ENCODE data around the gene GATAD2B. TPM values are rescaled to one million over a fixed set of nuclear protein-coding genes. Genes with fewer than 3 reads are reported as not detected.
"Not testable (repeated sequence)": the region's sequence is repeated elsewhere in the genome, so short reads cannot be mapped to it uniquely, and the experiment has no call there.

GATAD2B gene
- total and polyA plus RNA-seq, 7 donors: 1.8 to 37.4 (median 16.4) TPM

DNA sequence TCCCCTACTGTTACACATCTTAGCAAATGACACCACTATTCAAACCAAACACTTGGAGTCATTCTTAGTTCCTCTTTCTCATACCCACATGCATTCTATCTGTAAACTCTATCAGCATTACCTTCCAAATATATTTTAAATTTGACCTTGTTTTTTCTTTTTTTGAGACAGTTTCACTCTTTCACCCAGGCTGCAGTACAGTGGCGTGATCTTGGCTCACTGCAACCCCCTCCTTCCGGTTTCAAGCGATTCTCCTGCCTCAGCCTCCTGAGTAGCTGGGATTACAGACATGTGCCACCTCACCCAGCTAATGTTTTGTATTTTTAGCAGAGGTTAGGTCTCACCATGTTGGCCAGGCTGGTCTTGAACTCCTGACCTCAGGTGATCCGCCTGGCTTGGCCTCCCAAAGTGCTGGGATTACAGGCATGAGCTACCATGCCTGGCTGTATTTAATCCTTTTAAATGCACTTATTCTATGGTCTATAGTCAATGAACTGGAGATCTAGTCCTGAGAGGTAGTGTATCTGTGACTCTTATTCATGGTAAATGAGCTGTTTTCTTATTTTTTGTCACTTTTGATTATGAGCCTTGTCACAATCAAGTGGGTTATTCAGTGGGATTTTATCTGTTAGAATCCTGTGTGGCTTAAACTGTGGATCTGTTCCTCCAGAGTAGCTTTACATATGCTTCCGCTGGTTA, 73.1 kb downstream of the GATAD2B start:
- 57 to 68% methylated on average over 5 of the region's 5 CpGs for WGBS, 2 donors
- no peaks in the 10 kb centered on the region for H3K9me3 ChIP-seq
- H3K36me3 ChIP-seq: no peaks in the 10 kb centered on the region
- H3K4me3 ChIP-seq: no peak overlapping the region
- DNase-seq: no peak
- no peaks in the 10 kb centered on the region for H3K4me1 ChIP-seq
- H3K27ac ChIP-seq: no peak overlapping the region
- no peaks in the 10 kb centered on the region for H3K27me3 ChIP-seq
- intact Hi-C loops (cut with DNase I): no loop called here
- TF ChIP-seq, protein P1, sequence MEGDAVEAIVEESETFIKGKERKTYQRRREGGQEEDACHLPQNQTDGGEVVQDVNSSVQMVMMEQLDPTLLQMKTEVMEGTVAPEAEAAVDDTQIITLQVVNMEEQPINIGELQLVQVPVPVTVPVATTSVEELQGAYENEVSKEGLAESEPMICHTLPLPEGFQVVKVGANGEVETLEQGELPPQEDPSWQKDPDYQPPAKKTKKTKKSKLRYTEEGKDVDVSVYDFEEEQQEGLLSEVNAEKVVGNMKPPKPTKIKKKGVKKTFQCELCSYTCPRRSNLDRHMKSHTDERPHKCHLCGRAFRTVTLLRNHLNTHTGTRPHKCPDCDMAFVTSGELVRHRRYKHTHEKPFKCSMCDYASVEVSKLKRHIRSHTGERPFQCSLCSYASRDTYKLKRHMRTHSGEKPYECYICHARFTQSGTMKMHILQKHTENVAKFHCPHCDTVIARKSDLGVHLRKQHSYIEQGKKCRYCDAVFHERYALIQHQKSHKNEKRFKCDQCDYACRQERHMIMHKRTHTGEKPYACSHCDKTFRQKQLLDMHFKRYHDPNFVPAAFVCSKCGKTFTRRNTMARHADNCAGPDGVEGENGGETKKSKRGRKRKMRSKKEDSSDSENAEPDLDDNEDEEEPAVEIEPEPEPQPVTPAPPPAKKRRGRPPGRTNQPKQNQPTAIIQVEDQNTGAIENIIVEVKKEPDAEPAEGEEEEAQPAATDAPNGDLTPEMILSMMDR (IDR thresholded peaks at IDR 0.05): no peak
- TF ChIP-seq EP300 (IDR thresholded peaks at IDR 0.05) (no peak), POLR2AphosphoS5 (IDR thresholded peaks at IDR 0.05) (no peak), POLR2A (IDR thresholded peaks at IDR 0.05) (no peak)

DNA sequence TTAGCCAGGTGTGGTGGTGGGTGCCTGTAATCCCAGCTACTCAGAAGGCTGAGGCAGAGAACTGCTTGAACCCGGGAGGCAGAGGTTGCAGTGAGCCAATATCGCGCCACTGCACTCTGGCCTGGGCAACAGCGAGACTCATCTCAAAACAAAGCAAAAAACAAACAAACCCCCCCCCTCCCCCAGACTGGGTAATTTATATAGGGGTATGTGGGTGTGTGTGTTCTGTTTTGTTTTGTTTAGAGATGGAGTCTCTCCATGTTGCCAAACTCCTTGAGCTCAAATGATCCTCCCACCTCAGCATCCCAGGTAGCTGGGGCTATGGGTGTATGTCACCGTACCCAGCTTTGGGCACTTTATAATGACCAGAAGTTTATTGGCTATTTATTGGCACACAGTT, 74.0 kb downstream of the GATAD2B start:
- TF ChIP-seq POLR2AphosphoS5 (IDR thresholded peaks at IDR 0.05) (no peak), EP300 (IDR thresholded peaks at IDR 0.05) (no peak), POLR2A (IDR thresholded peaks at IDR 0.05) (no peak)
- TF ChIP-seq, protein P1 (IDR thresholded peaks at IDR 0.05): no peak
- Histone ChIP-seq H3K9me3 (no peaks in the 10 kb centered on the region), H3K27me3 (no peaks in the 10 kb centered on the region), H3K4me1 (no peaks in the 10 kb centered on the region), H3K4me3 (no peak overlapping the region), H3K27ac (no peak overlapping the region), H3K36me3 (no peaks in the 10 kb centered on the region)
- no peak for DNase-seq
- intact Hi-C loops (cut with DNase I): no loop called here
- WGBS, 2 donors: 94 to 99% methylated on average over 5 of the region's 5 CpGs

DNA sequence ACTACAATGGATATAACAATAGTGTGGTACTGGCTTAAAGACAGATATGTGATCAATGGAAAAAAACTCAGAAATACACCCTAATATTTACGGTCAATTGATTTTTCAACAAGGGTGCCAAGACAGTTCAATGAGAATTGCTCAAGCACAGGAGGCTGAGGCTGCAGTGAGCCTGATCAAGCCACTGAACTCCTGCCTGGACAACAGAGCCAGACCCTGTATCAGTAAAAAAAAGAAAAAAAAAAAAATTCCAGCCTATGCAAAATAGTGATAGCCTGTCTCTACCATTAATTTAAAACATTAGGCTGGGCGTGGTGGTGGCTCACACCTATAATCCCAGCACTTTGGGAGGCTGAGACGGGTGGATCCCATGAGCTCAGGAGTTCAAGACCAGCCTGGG, 77.6 kb downstream of the GATAD2B start:
- peaks cover 0 to 4% (median 0%) of the 10 kb centered on the region in 4 donors for H3K4me1 ChIP-seq
- TF ChIP-seq POLR2A (IDR thresholded peaks at IDR 0.05) (no peak), POLR2AphosphoS5 (IDR thresholded peaks at IDR 0.05) (no peak), EP300 (IDR thresholded peaks at IDR 0.05) (no peak)
- TF ChIP-seq, protein P1 (IDR thresholded peaks at IDR 0.05): no peak
- no peaks in the 10 kb centered on the region for H3K27me3 ChIP-seq
- H3K36me3 ChIP-seq: no peaks in the 10 kb centered on the region
- intact Hi-C loops (cut with DNase I): no loop called here
- H3K9me3 ChIP-seq: no peaks in the 10 kb centered on the region
- 94 to 98% methylated on average over 3 of the region's 3 CpGs for WGBS, 2 donors
- H3K4me3 ChIP-seq: no peak overlapping the region
- DNase-seq: no peak
- no peak overlapping the region for H3K27ac ChIP-seq

DNA sequence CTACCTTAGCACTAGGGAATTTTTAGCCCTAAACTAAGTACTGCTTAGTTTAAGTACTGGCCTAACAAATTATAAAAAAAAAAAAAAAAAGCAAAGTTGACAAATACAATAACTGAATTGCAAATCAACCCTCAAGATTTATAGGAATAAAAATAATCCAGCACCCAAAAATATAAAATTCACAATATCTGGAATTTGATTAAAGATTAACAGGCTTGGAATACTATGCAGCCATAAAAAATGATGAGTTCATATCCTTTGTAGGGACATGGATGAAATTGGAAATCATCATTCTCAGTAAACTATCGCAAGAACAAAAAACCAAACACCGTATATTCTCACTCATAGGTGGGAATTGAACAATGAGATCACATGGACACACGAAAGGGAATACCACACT, 78.4 kb downstream of the GATAD2B start:
- H3K9me3 ChIP-seq; H3K4me1 ChIP-seq; intact Hi-C loops (cut with DNase I); H3K4me3 ChIP-seq; H3K27ac ChIP-seq; DNase-seq; H3K27me3 ChIP-seq; H3K36me3 ChIP-seq: not testable (repeated sequence)
- 93 to 96% methylated on average over 3 of the region's 3 CpGs for WGBS, 2 donors

DNA sequence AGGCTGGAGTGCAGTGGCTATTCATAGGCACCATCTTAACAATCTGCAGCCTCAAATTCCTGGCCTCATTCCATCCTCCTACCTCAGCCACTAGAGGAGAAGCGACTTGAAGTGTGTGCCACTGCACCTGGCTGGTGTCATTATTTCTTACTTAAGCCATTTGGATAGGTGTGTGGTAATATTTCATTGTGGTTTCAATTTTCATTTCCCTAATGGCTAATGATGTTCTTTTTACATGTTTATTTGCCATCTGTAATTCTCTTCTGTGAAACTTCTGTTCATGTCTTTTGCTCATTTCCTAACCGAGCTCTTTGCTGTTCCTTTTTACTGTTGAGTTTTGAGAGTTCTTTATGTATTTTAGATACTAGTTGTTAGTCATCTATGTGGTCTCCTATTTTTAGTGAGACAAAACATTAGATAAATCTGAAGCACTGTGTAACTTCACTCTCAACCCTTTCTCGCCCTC, 80.7 kb downstream of the GATAD2B start:
- Histone ChIP-seq H3K4me3 (no peak overlapping the region), H3K4me1 (peaks cover 0 to 4% (median 0%) of the 10 kb centered on the region in 4 donors), H3K36me3 (peaks cover 0 to 3% (median 0%) of the 10 kb centered on the region in 4 donors), H3K27me3 (no peaks in the 10 kb centered on the region), H3K9me3 (no peaks in the 10 kb centered on the region), H3K27ac (no peak overlapping the region)
- no peak for DNase-seq
- intact Hi-C loops (cut with DNase I): no loop called here
- no peak for TF ChIP-seq EP300 (IDR thresholded peaks at IDR 0.05)
- 76 to 89% methylated on average over 3 of the region's 3 CpGs for whole genome bisulfite sequencing, 2 donors
